ENCODE measurements around the gene TNP2.
"Not testable (repeated sequence)": the region's sequence is repeated elsewhere in the genome, so short reads cannot be mapped to it uniquely, and the experiment has no call there.

TNP2 gene

DNA sequence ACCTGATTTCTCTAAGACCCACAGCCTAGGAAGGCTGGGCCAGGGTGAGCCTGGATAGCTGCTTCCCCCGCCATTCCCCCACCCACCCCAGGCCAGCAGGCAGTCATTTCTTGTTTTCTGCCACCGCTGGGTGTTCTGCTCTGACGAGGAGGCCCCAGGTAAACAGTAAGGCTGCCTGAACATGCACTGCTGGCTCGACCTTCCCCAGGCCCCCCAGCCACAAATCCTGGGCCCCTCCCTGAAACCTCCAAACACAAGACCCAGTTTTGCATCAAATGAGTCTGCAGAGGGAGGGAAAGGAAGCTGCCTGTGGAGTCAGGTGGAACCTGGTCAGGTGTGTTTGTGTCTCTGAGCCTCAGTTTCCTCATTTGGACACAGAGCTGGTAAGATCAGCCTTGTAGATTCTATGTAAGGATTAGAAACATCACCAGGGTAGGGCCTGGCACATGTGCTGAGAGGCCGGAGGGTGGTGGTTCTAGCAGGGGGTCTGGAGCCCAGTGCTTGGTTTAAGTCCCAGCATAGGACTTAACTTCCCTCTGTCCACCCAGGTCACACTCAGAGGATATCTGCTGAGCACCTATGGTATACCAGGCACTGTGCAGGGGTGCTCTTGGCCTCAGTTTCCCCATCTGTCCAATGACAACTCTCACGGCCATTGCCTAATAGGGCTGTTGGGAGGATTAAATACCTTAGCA lies 30.9 kb upstream of the TNP2 start:
- no peak for DNase-seq (ENCODE audit: low read depth)

DNA sequence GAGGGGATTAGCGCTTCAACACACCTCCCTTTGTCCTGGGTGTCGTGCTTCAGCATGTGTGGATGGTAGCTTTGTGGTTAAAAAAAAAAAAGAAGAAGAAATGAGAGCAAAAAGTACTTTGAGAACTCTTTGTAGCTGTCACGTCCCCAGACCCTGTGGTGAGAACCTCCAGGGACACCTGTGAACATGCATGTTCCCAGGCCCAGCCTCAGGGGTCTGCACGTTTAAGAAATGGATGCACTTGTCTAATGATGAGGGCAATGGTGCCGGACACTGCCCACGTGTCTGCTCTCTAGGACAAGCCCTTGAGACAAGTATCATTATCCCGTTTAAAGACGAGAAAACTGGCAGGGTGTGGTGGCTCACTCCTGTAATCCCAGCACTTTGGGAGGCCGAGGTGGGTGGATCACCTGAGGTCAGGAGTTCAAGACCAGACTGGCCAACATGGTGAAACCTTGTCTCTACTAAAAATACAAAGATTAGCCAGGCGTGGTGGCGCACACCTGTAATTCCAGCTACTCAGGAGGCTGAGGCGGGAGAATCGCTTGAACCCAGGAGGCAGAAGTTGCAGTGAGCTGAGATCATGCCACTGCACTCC lies 29.9 kb upstream of the TNP2 start:
- DNase-seq (ENCODE audit: low read depth): not testable (repeated sequence)

DNA sequence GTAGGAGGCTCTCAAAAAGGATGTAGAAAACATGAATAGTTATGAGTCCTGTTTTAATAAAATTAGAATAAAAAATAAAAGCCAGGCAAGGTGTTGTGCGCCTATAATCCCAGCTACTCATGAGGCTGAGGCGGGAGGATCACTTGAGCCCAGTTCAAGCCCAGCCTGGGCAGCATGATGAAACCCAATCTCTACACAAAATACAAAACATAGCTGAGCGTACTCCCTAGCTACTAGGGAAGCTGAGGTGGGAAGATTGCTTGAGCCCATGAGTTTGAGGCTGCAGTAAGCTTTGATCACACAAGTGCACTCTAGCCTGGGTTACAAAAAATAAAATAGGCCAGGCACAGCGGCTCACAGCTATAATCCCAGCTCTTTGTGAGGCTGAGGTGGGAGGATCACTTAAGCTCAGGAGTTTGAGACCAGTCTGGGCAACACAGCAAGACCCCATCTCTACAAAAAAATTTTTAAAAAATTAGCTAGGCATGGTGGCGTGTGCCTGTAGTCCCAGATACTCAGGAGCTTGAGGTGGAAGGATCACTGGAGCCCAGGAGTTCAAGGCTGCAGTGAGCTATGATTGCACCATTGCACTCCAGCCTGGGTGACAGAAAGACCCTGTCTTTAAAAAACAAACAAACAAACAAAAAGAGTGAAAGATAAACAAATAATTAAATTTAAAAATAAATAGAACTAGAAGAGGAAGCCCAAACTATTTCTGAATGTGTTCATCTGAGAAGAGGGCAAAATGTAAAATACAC lies 29.2 kb upstream of the TNP2 start:
- DNase-seq (ENCODE audit: low read depth): no peak

DNA sequence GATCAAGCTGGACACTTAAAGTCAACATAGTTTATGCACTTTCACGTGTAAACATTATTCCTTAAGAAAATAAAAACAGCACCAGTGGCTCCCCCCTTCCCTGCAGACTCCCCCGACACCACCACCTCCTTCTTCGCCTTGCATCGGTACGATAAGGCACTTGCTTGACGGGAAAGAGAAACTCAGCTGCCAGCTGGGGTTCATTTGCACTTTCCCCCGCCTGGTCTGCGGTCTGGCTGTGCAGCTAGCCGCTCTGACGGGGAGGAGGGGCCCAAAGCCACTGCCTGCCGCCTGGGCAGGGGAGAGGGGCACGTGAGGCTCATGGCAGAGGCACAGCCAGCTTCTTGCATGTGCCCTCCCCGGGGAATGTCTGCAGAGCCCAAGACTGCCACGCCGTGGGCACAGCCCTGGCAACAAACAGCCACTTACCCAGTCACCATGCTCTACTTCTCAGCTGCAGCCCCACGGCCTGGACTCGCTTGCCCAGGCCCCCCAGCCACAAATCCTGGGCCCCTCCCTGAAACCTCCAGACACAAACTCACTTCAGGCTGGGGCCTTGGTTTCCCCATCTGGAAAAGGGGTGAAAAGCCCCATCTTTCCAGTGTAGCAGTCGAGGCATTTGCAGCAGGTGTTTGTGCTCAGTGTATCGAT lies 28.5 kb upstream of the TNP2 start:
- DNase-seq (ENCODE audit: low read depth): no peak

DNA sequence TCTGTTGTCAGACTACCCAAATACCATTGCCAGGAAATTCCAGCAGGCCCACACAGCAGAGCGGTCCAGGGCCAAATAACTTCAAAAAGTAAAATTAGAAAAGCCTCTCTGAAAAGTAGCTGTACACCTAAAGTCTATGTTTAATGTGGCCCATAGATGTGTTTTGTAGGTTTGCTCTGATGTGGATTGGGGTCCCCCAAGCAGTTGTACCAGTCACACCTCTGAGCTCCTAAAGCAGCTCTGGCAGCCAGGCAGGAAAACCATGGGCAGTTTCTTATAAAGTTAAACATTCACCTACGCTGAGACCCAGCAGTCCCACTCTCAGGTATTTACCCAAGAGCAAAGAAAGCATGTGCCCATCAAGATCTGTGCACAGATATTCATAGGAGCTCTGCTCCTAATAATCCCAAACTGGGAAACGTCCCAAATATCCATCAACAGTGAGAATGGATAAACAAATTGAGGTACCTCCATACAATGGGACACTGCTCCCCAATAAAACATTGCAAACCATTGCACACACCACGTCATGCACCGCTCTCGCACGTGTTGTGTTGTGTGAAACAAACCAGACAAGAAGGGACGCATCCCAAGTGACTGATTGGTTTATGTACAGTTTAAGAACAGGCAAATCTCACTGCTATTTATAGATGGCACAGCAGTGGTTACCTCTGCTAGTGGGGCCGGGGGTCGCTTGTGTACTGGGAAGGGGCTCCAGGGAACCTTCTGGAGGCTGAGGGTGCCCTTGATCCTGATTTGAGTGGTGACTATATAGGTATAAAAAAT lies 27.8 kb upstream of the TNP2 start:
- DNase-seq (ENCODE audit: low read depth): no peak

GRCh38 chr16:11296351-11296705 lies 27.2 kb upstream of the TNP2 start:
- no peak for DNase-seq (ENCODE audit: low read depth)

GRCh38 chr16:11295672-11296071 lies 26.5 kb upstream of the TNP2 start:
- DNase-seq (ENCODE audit: low read depth): no peak

GRCh38 chr16:11292076-11292748 lies 23.1 kb upstream of the TNP2 start:
- DNase-seq (ENCODE audit: low read depth): no peak

DNA sequence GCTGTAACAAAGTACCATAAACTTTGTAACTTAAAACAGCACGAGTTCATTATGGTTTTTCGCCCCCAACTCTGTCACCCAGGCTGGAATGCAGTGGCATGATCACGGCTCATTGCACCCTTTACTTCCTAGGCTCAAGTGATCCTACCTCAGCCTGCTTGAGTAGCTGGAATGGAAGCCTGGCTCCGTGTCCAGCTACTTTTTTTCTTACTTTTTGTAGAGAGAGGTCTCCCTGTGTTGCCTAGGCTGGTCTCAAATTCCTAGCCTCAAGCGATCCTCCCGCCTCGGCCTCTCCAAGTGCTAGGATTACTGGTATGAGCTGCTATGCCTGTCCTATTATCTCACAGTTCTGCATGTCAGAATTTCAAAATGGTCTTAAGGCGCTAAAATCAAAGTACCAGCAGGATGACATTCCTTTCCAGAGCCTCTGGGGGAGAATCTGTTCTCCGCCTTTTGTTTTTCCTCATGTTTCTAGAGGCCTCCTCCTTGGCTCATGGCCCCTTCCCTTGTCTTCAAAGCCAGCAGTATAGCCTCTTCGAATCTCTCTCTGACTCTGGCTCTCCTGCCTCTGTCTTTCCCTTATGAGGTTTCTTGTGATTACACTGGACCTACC lies 22.1 kb upstream of the TNP2 start:
- no peak for DNase-seq (ENCODE audit: low read depth)

DNA sequence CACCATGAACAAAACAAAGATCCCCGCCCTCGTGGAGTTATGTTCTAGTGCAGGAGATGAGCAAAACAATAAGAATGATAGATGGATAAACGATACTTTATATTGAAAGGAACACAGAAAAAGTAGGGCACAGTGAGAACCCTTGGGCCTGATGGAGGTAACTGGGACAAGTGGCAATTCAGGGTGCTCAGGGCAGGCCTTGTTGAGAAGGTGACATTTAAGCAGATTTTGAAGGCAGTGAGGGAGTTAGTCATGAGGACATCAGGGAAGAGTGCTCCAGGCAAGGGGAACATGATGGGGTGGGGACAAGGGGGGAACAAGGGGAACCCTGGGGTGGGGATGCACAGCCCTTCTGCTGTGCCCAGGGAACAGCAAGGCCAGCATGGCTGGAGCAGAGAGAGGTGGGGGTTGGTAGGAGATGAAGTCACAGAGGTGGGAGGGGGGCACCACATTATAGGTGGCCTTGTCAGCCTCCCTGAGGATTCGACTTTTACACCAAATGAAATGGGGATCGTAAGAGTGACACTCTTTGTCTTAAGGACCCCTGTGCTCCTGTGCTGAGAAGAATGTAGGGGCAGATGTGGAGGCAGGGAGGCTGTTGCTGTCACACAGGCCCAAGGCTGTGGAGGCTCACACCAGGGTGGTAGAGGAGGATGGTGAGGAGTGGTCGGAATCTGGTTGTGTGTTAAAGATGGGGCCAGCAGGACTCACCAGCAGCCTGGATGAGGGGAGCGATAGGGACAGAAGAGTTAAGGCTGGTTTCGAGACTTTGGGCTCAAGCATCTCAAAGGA lies 21.2 kb upstream of the TNP2 start:
- DNase-seq (ENCODE audit: low read depth): no peak

DNA sequence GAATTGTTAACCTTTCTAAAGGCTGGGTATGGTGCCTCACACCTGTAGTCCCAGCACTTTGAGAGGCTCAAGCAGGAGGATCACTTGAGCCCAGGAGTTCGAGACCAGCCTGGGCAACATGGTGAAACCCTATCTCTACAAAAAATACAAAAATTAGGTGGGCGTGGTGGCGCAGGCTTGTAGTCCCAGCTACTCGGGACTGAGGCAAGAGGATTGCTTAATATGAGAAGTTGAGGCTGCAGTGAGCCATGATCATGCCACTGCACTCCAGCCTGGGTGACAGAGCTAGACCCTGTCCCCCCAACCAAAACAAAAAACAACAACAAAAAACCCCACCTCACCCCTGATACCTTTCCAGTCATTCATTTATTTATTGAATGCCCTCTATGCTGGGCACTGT lies 20.6 kb upstream of the TNP2 start:
- not testable (repeated sequence) for DNase-seq (ENCODE audit: low read depth)

DNA sequence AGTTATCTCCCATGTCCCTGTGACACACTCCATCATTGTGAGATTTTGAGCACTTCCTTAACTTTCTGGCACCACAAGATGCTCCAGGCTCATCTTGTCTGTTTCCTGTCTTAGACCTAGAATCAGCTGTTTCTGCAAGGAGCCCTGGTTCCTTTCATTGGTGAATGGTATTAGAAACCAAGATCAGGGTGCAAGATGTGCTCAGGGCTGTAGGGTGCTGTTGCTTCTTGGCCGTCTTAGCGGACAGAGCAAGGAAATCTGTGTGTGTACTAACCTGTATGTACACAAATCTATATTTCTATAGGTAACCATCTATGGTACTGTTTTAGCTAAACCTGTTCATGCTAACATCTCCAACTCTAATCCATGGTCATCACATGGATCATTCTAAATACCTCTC lies 20.1 kb upstream of the TNP2 start:
- no peak for DNase-seq (ENCODE audit: low read depth)

GRCh38 chr16:11285842-11286241 lies 16.7 kb upstream of the TNP2 start:
- no peak for DNase-seq (ENCODE audit: low read depth)

DNA sequence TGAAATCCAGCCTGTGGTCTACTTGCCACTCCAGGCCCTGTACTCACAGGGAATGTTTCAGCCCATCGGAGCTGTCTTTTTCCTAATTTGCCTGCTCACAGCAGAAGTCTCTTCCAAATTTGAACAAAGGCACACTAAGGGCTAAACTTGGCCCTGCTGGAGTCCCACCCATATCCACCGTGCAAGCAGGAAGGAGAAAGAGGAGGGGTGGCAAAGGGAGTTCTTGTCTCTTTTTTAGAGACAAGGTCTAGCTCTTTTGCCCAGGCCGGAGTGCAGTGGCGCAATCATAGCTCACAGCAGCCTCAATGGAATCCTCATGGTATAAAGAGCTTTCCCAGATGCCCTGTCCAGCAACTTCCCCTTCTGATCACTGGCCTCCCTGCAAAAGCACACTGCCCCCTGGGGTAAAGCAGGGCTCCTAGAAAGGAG lies 14.7 kb upstream of the TNP2 start:
- no peak for DNase-seq (ENCODE audit: low read depth)

- no peak for DNase-seq (ENCODE audit: low read depth)
Observed at GRCh38 chr16:11280616-11281522, 11.7 kb upstream of the TNP2 start, which contains the start of gene PRM1. PRM1 (minus strand) TSS chr16:11281330; CDS start chr16:11281238, 92 bp downstream.

DNA sequence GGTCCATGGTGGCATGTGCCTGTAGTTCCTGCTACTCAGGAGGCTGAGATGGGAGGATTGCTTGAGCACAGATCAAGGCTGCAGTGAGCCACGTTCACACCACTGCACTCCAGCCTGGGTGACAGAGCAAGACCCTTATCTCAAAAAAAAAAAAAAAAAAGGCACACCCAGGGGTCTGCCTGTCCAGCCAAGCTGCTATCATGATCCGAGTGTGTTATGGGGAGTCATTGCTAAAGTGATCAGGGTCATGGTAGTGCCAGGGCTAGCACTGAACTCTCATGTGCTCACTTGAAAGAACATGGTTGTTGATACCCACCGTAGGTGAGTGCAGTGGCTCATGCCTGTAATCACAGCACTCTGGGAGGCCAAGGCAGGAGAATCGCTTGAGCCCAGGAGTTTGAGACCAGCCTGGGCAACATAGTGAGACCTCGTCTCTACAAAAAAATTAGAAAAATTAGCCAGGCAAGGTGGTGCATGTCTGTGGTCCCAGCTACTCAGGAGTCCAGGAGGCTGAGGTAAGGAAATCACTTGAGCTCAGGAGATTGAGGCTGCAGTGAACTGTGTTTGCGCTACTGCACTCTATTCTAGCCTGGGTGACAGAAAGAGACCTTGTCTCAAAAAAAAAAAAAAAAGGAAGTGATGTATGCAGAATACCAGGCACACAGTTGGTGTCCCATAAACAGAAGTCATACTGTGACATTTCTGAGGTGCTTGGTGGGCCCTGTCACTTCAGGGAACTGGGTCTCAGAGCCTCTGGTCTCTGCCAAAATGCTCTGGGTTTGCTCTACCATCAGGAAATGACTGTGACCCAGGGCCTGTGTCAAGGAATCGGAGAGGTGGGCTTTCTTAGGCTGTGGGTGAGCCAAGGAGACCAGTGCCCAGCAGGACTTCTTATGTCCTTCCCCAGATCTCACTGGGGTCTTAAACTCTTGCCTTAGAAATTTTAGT lies 9.8 kb upstream of the TNP2 start:
- no peak for DNase-seq (ENCODE audit: low read depth)

DNA sequence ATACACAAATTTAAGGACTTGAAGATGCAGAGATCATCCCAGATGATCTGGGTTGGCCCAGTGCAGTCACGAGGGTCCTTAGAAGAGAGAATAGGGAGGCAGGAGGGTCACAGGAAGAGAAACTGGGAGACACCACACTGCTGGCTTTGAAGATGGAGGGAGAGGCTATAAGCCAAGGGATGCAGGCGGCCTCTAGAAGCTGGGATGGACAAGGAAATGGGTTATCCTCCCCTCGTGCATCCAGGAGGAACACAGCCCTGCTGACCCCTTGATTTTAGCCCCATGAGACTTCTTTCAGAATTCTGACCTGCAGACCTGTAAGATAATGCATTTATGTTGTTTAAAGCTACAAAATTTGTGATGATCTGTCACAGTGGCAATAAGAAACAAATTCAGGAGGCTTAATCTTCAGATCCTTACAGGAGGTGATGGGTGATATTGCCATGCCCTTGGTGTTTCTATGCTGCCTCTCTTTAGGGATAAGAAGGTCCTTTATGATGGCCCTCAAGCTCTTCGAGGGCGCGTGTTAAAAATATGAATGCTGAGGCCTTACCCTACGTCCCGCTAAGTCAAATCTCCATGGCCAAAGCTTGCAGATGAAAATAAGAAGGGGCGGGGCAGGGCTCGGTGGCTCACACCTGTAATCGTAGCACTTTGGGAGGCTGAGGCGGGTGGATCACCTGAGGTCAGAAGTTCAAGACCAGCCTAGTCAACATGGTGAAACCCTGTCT lies 8.6 kb upstream of the TNP2 start:
- no peak for DNase-seq (ENCODE audit: low read depth)

Measured in non-pigmented ciliary epithelial cell (primary cell).